ENCODE data around the gene MUC21. TPM values are rescaled to one million over a fixed set of nuclear protein-coding genes. Genes with fewer than 3 reads are reported as not detected.

Gene MUC21
- total and polyA plus RNA-seq, 12 donors = 0.09 TPM; not detected in 11

DNA sequence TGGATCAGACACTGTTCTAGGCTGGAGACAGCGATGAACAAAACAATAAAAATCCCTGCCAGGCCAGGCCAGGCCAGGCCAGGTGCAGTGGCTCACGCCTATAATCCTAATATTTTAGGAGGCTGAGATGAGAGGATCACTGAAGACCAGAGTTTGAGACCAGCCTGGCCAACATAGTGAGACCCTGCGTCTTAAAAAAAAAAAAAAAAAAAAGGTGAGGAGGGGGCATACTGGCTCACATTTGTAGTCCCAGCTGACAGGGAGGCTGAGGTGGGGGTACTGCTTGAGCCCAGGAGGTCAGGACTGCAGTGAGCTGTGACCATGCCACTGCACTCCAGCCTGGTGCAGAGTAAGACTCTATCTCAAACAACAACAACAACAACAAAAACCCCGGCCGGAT lies 38.2 kb upstream of the MUC21 start:
- no peak for ATAC-seq
- TF ChIP-seq, protein P1, sequence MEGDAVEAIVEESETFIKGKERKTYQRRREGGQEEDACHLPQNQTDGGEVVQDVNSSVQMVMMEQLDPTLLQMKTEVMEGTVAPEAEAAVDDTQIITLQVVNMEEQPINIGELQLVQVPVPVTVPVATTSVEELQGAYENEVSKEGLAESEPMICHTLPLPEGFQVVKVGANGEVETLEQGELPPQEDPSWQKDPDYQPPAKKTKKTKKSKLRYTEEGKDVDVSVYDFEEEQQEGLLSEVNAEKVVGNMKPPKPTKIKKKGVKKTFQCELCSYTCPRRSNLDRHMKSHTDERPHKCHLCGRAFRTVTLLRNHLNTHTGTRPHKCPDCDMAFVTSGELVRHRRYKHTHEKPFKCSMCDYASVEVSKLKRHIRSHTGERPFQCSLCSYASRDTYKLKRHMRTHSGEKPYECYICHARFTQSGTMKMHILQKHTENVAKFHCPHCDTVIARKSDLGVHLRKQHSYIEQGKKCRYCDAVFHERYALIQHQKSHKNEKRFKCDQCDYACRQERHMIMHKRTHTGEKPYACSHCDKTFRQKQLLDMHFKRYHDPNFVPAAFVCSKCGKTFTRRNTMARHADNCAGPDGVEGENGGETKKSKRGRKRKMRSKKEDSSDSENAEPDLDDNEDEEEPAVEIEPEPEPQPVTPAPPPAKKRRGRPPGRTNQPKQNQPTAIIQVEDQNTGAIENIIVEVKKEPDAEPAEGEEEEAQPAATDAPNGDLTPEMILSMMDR (IDR thresholded peaks at IDR 0.05) = no peak

DNA sequence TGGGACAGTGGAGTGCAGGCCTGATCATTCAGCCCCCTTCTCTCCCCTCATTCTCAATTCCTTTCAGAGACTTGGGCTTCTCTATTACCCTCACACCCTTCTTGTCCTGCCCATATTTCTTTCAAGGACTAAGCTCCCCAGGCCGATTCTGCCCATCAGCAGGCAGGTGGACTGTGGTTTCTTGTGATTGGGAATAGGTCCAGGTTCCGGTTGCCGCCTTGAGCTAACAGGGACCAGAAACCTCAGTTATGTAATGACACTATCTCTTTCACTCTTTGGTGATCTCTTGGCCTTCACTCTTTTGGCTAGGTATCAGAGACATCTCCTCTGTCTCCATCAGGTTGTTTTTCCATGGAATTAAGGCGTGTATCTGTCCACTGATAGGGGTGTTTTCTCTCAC lies 36.3 kb upstream of the MUC21 start:
- ATAC-seq (no peak), DNase-seq (no peak)
- TF ChIP-seq, protein P1 (IDR thresholded peaks at IDR 0.05) = no peak
- Histone ChIP-seq H3K27me3 (peaks cover 0 to 41% (median 0%) of the 10 kb centered on the region in 7 donors), H3K36me3 (no peaks in the 10 kb centered on the region), H3K4me1 (peaks cover 0 to 10% (median 6%) of the 10 kb centered on the region in 9 donors), H3K4me3 (no peak overlapping the region), H3K27ac (no peak overlapping the region), H3K9me3 (no peaks in the 10 kb centered on the region)
- 79 to 88% methylated on average over 4 of the region's 4 CpGs for WGBS, 2 donors
- intact Hi-C loops (cut with DNase I) = loop anchor here in 2 of 10 donors (5.0 to 10.0 kb wide), 2 partner anchors 95 to 98 kb away; no protein-coding TSS in a partner anchor

More for the DNA sequence above, 38.2 kb upstream of the MUC21 start:
- no peak overlapping the region for H3K4me3 ChIP-seq
- no peaks in the 10 kb centered on the region for H3K9me3 ChIP-seq
- H3K4me1 ChIP-seq = peaks cover 0 to 13% (median 7%) of the 10 kb centered on the region in 9 donors
- H3K36me3 ChIP-seq = no peaks in the 10 kb centered on the region
- WGBS, 2 donors = 81 to 82% methylated on average over 5 of the region's 5 CpGs
- H3K27me3 ChIP-seq = peaks cover 0 to 36% (median 0%) of the 10 kb centered on the region in 7 donors
- H3K27ac ChIP-seq = no peak overlapping the region
- DNase-seq = no peak
- intact Hi-C loops (cut with DNase I) = loop anchor here in 2 of 10 donors (5.0 to 10.0 kb wide), 2 partner anchors 97 to 100 kb away; no protein-coding TSS in a partner anchor

DNA sequence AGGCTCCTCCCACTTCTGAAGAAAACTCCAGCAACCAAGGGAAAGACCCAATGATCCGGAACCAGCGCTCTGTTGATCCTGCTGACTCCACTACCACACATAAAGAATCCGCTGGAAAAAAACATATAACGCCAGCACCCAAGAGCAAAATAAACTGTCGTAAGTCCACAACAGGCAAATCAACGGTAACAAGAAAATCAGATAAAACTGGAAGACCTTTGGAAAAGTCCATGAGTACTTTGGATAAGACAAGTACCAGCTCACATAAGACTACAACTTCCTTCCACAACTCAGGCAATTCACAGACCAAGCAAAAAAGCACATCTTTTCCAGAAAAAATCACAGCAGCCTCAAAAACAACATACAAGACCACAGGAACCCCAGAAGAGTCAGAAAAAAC lies 34.7 kb upstream of the MUC21 start:
- no peak overlapping the region for H3K27ac ChIP-seq
- H3K4me1 ChIP-seq = no peaks in the 10 kb centered on the region
- DNase-seq = no peak
- intact Hi-C loops (cut with DNase I) = loop anchor here in 2 of 10 donors (5.0 to 10.0 kb wide), 2 partner anchors 93 to 96 kb away; no protein-coding TSS in a partner anchor
- peaks cover 0 to 37% (median 0%) of the 10 kb centered on the region in 7 donors for H3K27me3 ChIP-seq
- TF ChIP-seq, protein P1 (IDR thresholded peaks at IDR 0.05) = no peak
- ATAC-seq = no peak
- 94 to 96% methylated on average over 6 of the region's 6 CpGs for WGBS, 2 donors
- no peaks in the 10 kb centered on the region for H3K36me3 ChIP-seq
- no peak overlapping the region for H3K4me3 ChIP-seq
- no peaks in the 10 kb centered on the region for H3K9me3 ChIP-seq

DNA sequence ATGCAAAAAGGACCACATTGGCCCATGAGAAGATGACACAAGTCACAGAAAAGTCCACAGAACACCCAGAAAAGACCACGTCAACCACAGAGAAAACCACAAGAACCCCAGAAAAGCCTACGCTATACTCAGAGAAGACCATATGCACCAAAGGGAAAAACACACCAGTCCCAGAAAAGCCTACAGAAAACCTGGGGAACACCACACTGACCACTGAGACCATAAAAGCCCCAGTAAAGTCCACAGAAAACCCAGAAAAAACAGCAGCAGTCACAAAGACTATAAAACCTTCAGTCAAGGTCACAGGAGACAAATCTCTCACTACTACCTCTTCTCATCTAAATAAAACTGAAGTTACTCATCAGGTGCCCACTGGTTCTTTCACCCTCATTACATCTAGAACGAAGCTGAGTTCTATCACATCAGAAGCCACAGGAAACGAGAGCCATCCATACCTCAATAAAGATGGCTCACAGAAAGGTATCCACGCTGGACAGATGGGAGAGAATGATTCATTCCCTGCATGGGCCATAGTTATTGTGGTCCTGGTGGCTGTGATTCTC lies 31.5 kb upstream of the MUC21 start:
- DNase-seq = no peak
- Histone ChIP-seq H3K27me3 (peaks cover 0 to 55% (median 0%) of the 10 kb centered on the region in 7 donors), H3K4me3 (no peak overlapping the region), H3K4me1 (peaks cover 0 to 18% (median 14%) of the 10 kb centered on the region in 9 donors), H3K36me3 (no peaks in the 10 kb centered on the region), H3K9me3 (no peaks in the 10 kb centered on the region), H3K27ac (no peak overlapping the region)
- 80 to 91% methylated on average over 5 of the region's 5 CpGs for WGBS, 2 donors
- intact Hi-C loops (cut with DNase I) = no loop called here
- no peak for ATAC-seq
- TF ChIP-seq, protein P1 (IDR thresholded peaks at IDR 0.05) = no peak
